GM11168 (cell line): Measurements from ENCODE around the gene TPST1.
"Not testable (repeated sequence)": the region's sequence is repeated elsewhere in the genome, so short reads cannot be mapped to it uniquely, and the experiment has no call there.

Experiments
- in situ Hi-C: fragments of 300-500 bp; cut with MboI; formaldehyde crosslinking; loops from one replicate; pipeline ENCODE4 v1.12.0; 2022; ENCODE audit warnings: low sequenced_read_pairs; ENCODE audit not compliant: unreplicated experiment

Gene TPST1

DNA sequence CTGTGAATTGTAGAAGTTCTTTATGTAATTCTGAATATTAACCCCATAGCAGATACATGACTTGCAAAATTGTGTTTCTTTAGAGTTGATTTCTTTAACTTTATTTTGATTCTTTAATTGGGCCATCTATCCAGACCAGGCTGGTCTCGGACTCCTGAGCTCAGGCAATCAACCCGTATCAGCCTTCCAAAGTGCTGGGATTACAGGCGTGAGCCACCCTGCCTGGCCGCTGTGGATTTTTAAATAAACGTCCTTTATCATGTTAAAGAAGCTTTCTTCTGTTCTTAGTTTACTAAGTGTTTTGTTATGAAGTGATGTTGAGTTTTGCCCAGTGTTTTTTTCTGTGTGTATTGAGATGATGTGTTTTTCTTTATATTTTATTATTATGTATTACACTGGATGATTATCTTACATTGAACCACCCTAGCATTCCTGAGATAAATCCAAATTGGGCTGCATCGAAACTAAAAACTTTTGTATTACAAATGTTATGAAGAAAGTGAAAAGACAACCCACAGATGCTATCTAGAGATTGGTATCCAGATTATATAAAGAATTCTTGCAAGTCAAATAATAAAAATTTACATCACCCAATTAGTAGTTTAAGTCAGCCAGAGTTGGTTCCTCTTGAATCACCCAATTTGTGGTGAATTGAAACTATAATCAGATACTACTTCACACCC, 118.1 kb downstream of the TPST1 start:
- in situ Hi-C loops: no loop called here

DNA sequence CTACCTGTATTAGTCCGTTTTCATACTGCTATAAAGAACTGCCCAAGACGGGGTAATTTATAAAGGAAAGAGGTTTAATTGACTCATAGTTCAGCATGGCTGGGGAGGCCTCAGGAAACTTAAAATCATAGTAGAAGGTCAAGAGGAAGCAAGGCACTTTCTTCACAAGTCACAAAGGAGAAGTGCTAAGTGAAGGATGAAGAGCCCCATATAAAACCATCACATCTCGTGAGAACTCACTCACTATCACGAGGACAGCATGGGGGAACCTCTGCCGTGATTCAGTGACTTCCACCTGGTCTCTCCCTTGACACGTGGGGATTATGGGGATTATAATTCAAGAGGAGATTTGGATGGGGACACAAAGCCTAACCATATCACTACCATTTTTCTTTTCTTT, 119.9 kb downstream of the TPST1 start:
- in situ Hi-C loops: not testable (repeated sequence)

DNA sequence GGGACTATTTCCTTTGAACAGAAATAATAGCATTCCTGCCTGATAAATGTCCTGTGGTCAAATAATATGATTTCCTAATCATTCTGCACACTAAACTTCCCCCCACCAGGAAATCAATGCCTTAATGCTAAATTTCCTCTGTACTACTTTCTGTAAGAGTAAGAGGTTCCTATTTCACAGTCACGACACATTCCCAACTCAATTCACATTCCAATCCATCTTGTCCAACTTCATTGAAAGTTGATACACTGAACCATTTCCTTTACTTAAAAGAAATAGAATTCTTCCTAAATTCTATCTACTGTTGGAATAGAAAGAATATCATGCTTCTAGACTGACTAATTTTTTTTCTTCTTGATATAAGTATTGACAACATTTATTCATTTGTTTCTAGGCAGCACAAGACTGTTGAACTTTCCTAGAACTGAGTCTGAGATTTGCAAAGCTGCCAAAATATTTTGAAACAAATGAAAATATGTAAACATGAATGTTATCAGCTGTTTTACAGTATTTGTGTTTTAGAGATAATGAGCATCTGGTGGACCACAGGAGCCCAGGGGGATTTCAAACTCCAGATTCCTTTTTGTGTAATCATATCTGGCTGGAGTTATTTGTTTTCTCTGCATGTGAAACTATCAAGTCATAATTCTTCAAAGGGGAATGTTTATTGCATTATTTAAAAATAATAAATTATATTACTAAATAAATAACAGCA, 121.5 kb downstream of the TPST1 start:
- in situ Hi-C loops: no loop called here

DNA sequence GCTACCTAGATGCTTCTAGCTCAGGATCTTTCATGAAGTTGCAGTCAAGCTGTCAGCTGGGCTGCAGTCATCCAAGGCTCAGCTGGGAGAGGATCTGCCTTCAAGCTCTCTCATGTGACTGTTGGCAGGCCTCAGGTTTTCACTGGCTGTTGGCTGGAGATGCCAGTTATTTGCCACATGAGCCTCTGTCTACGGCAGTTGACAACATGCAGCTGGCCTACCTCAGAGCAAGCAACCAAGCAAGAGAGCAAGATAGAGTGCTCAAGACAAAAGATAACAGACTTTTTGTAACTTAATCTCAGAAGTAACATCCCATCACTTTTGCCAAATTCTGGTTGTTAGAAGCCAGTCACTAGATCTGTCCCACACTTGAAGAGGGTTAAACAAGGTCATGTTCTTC, 125.8 kb downstream of the TPST1 start:
- in situ Hi-C loops: no loop called here

- in situ Hi-C loops: no loop called here
Measured at GRCh38 chr7:66331883-66332282, 126.7 kb downstream of the TPST1 start.

- in situ Hi-C loops: no loop called here
Measured at GRCh38 chr7:66333443-66333842, 128.3 kb downstream of the TPST1 start.

GRCh38 chr7:66335318-66335717, 130.2 kb downstream of the TPST1 start:
- in situ Hi-C loops: no loop called here

DNA sequence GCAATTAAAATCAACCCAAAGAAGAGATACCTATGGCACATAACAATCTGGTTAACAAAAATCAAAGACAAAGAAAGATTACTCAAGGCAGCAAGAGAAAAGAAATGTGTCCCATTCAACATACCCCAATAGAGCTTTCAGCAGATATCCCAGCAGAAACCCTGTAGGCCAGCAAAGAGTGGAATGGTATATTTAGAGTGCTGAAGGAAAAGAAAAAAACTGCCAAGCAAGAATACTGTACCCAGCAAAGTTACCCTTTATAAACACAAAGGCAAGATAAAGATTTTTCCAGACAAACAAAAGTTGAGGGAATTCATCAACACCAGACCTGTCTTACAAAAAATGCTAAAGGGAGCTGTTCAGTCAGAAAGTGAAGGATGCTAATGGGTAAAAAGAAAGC, 131.6 kb downstream of the TPST1 start:
- in situ Hi-C loops: no loop called here

DNA sequence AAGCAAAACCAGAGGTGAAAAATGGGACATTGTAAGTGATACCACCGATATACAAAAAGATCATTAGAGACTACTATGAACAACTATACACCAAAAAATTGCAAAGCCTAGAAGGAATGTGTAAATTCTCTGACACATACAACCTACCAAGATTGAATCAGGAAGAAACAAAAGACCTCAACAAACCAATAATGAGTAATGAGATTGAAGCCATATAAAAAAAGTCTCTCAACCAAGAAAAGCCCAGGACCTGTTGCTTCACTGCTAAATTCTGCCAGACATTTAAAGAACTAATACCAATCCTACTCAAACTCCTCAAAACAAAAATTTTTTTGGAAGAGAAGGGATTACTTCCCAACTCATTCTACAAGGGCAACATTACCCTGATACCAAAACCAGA, 134.0 kb downstream of the TPST1 start:
- in situ Hi-C loops: no loop called here

- in situ Hi-C loops: no loop called here
Measured at GRCh38 chr7:66344166-66344565, 139.0 kb downstream of the TPST1 start.

DNA sequence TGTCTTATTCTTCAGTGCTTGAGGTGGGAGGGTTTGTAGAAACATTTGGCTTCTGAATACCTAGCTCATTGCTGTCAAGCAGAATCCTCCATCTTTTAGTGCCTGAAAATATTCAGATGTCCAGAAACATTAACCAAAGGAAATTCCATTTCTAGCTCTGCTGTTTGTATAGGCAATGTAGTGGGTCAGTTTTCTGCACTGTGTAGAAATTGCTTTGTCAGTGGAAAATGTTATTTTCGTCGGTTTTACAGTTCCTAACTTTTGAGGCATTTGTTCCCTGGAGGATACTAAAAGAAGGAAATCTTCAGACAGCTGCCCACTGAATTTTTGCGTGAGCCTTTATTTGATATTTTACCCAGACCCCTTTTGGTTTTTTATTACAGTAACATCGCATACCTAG, 143.4 kb downstream of the TPST1 start:
- in situ Hi-C loops: no loop called here

DNA sequence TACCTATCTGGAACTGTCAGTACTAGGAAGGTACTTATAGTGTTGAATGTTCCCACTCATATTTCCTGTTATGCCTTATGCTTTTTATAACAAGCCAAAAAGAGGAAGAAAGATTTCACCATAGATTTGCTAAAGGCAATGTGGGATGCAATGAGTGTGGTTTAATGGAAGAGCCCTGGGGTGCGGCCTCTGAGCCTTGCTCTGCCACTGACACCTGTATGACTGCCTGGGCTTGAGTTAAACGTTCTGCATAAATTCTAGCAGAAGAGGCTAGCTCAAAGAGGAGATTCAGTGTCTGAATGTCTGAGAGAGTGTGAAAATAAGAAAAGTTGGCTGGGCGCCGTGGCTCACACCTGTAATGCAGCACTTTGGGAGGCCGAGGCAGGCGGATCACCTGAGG, 143.8 kb downstream of the TPST1 start:
- in situ Hi-C loops: no loop called here

- in situ Hi-C loops: no loop called here
Measured at GRCh38 chr7:66352071-66352470, 146.9 kb downstream of the TPST1 start.

- in situ Hi-C loops: no loop called here
Measured at GRCh38 chr7:66353547-66353946, 148.4 kb downstream of the TPST1 start.

DNA sequence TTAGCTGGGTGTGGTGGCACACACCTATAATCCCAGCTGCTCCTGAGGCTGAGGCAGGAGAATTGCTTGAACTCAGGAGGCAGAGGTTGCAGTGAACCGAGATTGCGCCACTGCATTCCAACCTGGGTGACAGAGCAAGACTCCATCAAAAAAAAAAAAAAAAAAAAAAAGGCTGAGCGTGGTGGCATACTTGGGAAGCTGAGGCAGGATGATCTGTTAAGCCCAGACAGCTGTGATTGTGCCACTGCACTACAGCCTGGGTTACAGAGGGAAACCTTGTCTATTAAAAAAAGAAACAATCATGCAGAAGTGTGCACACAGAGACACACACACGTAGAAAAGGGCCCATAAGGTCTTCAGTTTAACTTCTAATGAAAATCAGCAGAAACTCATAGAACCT, 150.6 kb downstream of the TPST1 start:
- in situ Hi-C loops: no loop called here

DNA sequence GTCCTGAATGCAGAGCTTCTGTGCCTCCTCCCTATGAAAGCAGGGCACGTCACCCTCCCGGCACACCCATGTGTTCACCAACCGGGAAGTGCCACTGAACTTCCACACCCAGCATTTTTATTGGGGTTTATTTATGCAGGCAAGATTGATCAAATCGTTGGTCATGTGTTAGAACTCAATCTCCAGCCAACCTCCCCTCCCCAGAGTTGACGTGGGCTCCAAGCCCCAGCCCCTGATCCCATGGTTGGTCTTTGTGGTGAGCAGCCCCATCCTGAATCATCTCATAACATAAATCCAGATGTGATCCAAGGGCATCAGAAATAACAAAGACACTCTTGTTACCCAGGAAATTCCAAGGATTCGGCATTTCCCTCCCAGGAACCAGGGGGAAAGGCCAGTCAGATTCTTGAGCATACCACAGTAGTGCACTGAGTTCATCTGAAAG, 151.2 kb downstream of the TPST1 start:
- in situ Hi-C loops: no loop called here

DNA sequence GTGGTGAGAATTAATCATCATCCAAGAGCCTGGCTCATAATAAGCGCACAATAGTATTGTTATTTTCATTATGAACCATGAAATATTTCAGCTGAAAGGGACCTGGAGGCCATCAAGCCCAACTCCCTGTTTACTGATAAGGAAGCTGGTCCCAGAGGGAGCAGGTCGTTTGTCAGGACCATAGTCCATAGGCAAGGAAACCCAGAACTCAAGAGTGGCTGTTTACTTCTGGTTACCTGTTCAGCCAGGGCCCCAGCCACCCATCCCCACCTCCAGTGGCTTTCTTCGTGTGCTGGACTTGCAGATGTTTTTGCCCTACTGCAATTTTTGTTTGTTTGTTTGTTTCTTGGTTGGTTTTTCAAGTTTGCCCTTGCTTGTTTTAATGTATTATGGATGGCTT, 152.0 kb downstream of the TPST1 start:
- in situ Hi-C loops: no loop called here

DNA sequence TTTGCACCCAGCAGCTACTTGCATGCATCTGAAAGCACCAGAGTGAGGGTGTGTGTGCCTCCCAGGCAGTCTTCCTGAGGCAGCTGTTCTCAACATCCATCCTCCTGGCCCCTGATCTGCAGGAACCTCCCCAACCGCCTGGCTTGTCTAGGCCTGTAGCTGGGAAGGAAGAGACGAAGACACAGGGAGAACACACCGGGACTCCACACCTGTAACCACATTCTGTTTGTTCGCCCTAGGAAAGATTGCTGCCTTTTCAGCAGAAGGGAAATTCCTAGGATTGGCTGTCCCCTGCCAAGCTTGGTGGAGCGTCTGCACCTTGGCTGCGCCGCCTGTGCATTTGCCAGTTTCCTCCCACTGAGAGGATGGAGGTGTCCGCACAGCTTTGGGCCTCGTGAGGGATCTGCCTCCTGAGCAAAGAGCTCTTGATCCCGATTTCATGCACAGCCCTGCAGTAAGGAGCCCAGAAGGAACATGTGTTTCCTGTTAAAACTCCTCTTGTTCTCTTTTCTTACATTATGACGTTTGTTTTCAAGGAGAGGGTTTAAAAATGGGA, 154.6 kb downstream of the TPST1 start:
- in situ Hi-C loops: no loop called here

- in situ Hi-C loops: no loop called here
Measured at GRCh38 chr7:66362136-66362535, 157.0 kb downstream of the TPST1 start.

DNA sequence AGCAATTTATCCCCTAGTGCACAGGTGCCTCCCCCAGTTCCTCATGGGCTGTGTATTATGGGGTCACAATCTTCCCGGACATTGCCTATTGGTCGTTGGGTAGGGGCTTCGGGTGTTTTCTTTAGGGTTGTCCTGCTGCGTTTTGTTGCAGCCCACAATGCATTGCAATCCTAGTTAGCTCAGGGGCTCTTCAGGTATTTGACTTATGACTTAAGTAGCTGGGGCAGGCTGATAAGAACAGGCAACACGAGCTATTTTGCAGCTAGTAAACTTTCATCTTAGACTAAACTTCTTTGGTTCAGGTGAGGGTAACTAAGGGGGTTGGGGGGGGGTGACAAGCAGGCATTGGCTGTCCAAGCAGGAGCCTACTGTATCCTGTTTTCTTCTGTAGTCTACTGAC, 158.5 kb downstream of the TPST1 start:
- in situ Hi-C loops: no loop called here

DNA sequence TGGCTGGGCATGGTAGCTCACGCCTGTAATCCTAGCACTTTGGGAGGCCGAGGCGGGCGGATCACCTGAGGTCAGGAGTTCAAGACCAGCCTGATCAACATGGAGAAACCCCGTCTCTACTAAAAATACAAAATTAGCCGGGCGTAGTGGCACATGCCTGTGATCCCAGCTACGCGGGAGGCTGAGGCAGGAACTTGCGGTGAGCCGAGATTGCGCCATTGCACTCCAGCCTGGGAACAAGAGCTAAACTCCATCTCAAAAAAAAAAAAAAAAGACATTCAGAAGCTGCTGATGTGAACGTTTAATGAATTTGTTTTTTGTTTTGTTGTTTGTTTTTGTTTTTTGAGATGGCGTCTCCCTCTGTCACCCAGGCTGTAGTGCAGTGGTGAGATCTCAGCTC, 159.9 kb downstream of the TPST1 start:
- in situ Hi-C loops: not testable (repeated sequence)
